ENCODE results near the gene TTLL10. TPM values are rescaled to one million over a fixed set of nuclear protein-coding genes. Genes with fewer than 3 reads are reported as not detected.
"Not testable (repeated sequence)": the region's sequence is repeated elsewhere in the genome, so short reads cannot be mapped to it uniquely, and the experiment has no call there.

The TTLL10 gene
- total RNA-seq, 1 donor: not detected

- DNase-seq (ENCODE audit: low read depth): no peak
- no peak overlapping the region for H3K4me3 ChIP-seq (ENCODE audit: low read depth, low read length)
- no peak for TF ChIP-seq CTCF (IDR thresholded peaks at IDR 0.05; ENCODE audit: insufficient read depth, low read depth, low read length)
Observed at GRCh38 chr1:1141911-1142250, 31.8 kb upstream of the TTLL10 start.

DNA sequence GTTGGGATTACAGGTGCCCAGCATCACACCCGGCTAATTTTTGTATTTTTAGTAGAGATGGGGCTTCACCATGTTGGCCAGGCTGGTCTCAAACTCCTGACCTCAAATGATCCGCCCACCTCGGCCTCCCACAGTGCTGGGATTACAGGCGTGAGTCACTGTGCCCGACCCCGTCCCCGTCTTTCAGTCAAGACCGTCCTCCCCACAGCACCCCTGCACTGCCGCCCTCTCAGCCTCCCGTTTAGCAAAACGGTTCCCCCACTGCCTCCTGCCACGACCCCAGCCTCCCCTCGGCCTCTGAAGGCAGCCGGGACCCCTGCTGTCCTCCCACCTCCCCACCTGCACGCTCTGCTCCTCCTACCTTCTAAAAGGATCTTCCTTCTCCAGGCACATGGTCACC lies 31.3 kb upstream of the TTLL10 start:
- not testable (repeated sequence) for DNase-seq (ENCODE audit: low read depth); H3K4me3 ChIP-seq (ENCODE audit: low read depth, low read length)

- TF ChIP-seq CTCF (IDR thresholded peaks at IDR 0.05; ENCODE audit: insufficient read depth, low read depth, low read length): no peak
- DNase-seq (ENCODE audit: low read depth): no peak
Observed at GRCh38 chr1:1142844-1143243, 30.8 kb upstream of the TTLL10 start.

DNA sequence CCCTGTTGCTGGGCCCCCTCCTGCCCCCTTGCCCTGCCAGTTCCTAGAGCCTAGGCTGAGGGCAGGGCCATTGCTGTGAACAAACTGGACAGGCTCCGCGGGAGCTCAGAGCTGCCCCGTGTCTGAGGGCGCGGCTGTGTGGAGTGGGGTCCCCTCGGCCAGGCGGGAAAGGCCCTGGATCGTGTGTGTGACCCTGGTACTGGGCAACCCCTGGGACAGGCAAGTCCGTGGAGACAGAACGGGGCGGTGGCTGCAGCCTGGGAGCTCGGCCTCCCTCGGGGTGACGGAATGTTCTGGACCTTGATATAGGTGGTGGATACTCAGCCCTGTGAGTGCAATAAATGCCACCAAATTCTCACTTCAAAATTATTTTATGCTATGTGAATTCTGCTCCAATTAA lies 30.0 kb upstream of the TTLL10 start:
- no peak overlapping the region for H3K4me3 ChIP-seq (ENCODE audit: low read depth, low read length)
- no peak for DNase-seq (ENCODE audit: low read depth)
- no peak for TF ChIP-seq CTCF (IDR thresholded peaks at IDR 0.05; ENCODE audit: insufficient read depth, low read depth, low read length)

More at GRCh38 chr1:1142844-1143243, 30.8 kb upstream of the TTLL10 start:
- no peak overlapping the region for H3K4me3 ChIP-seq (ENCODE audit: low read depth, low read length)

DNA sequence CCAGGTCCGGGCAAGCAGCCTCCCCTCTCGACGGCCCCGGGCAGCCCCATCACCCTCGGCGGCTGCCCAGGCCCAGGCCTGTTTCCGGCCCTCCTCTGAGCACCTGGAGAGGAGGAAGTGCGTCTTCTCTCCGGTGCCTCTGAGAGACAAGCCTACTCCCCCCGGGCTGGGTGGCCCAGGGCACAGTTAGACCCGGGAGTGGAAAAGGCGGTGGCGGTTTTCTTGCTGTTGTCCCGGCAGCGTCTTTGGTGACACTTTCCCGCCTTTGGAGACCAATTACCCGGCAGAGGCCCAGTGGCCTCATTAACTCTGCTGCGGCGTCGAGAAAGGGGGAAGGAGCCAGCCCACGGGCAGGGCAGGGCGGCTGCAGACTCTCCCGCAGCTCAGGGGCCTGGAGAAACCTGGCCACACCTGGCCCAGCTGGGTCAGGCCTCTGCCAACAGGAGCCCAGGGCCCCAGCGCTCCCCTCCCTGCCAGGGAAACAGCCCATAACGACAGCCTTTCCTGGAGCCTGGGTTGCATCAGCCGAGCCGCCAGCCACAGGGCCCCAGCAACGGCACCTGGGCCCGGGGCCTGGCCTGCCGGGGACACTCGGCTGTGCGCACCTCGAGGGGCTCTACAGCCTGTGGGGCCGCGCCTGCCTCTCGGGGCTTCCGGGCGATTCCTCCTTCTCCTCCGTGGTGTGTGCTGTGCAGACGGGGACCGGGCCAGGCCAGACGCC lies 29.4 kb upstream of the TTLL10 start:
- DNase-seq (ENCODE audit: low read depth): no peak
- no peak for TF ChIP-seq CTCF (IDR thresholded peaks at IDR 0.05; ENCODE audit: insufficient read depth, low read depth, low read length)
- H3K4me3 ChIP-seq (ENCODE audit: low read depth, low read length): no peak overlapping the region

- H3K4me3 ChIP-seq (ENCODE audit: low read depth, low read length): no peak overlapping the region
- no peak for TF ChIP-seq CTCF (IDR thresholded peaks at IDR 0.05; ENCODE audit: insufficient read depth, low read depth, low read length)
- no peak for DNase-seq (ENCODE audit: low read depth)
Observed at GRCh38 chr1:1144843-1145546, 28.7 kb upstream of the TTLL10 start.

- no peak for TF ChIP-seq CTCF (IDR thresholded peaks at IDR 0.05; ENCODE audit: insufficient read depth, low read depth, low read length)
- no peak for DNase-seq (ENCODE audit: low read depth)
- no peak overlapping the region for H3K4me3 ChIP-seq (ENCODE audit: low read depth, low read length)
Observed at GRCh38 chr1:1145547-1145914, 28.1 kb upstream of the TTLL10 start.

Measured in fibroblast of villous mesenchyme (primary cell).